ENCODE measurements around the gene GAS5.
A peak's percentile ranks its signal among the peaks of the same experiment; 100 is the strongest.
"Not testable (repeated sequence)": the region's sequence is repeated elsewhere in the genome, so short reads cannot be mapped to it uniquely, and the experiment has no call there.

The GAS5 gene

GRCh38 chr1:173867753-173868265, at the start of gene GAS5:
Gene GAS5, minus strand, starts transcription at chr1:173867989.
- DNase-seq, result peak; percentile 97

- DNase-seq, result no peak
Measured at GRCh38 chr1:173917149-173917548, 49.4 kb upstream of the GAS5 start, which contains the start of gene SERPINC1. Gene SERPINC1, minus strand, starts transcription at chr1:173917327. Its CDS starts 68 bp downstream, at chr1:173917259.

DNA sequence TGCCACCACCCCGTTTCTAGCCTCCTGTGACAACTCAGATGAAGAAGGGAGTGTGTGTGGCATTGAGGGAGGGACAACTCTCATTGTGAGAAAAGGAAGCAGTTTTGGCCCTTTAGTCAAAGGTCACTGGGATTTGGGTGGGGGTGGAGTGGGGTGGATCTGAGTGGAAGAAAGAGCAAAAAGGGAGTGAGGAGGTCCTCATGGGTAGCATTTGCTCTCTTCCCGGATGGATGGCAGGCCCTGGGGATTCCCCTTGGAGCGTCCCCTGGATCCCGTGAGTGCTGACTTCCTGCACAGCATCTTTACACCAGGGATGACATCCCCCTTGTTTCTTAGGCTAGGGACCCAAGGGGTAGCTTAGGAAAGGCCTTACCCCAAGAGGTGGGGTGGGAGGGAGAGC, 48.9 kb upstream of the GAS5 start:
- DNase-seq, result no peak

DNA sequence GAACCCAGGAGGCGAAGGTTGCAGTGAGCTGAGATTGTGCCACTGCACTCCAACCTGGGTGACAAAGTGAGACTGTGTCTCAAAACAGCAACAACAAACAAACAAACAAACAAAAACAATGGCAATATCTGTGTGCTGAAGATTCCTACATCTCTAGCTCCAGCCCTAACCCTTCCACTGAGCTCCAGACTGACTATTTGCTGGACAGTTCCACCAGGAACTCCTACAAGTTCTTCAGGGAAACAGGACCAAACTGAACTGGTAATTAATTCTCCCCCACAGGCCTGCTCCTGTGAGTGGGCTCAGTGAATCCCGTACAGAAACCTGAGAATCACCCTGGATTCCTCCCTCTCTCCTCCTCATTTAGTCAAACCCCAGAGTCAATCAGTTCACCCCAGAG, 47.8 kb upstream of the GAS5 start:
- no peak for DNase-seq

- no peak for DNase-seq
Measured at GRCh38 chr1:173914366-173914871, 46.6 kb upstream of the GAS5 start.

- no peak for DNase-seq
Measured at GRCh38 chr1:173913111-173913510, 45.3 kb upstream of the GAS5 start.

- DNase-seq, result no peak
Measured at GRCh38 chr1:173903827-173904531, 36.2 kb upstream of the GAS5 start.

GRCh38 chr1:173900992-173901391, 33.2 kb upstream of the GAS5 start:
- no peak for DNase-seq

GRCh38 chr1:173900427-173900826, 32.6 kb upstream of the GAS5 start:
- no peak for DNase-seq

DNA sequence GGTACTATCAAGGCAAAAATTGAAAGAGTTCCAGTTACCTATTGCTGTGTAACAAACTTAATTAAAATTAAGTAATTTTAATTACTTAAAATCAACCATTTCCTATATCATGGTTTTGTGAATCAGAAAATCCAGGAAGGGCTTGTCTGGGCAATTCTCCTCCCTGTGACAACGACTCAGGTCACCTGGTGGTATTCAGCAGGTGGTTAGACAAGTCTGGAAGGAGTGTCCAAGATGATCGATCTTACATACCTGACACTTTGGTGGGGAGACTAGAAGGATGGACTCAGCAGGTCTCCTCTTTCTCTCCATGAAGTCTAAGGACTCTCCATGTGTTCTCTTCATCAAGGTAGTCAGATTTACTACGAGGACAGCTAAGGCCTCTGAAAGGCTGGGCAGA, 26.4 kb upstream of the GAS5 start:
- DNase-seq, result no peak

DNA sequence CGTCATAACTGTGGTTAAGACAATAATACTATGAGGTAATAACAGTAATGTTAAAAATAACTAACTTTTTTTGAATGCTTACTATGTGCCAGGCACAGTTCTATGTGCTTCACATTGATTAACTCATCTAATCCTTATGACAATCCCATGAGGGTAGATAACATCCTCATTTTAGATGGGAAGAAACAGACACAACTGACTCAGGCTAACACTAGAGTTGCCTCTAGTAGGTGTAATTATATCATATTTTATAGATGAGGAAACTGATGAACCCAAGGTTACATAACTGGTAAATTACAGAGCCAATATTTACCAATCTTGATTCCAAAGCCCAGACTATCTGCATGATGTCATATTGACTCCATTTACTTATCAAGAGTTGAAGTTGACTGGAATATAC, 25.8 kb upstream of the GAS5 start:
- DNase-seq, result no peak

- DNase-seq, result no peak
Measured at GRCh38 chr1:173889885-173890284, 22.1 kb upstream of the GAS5 start.

DNA sequence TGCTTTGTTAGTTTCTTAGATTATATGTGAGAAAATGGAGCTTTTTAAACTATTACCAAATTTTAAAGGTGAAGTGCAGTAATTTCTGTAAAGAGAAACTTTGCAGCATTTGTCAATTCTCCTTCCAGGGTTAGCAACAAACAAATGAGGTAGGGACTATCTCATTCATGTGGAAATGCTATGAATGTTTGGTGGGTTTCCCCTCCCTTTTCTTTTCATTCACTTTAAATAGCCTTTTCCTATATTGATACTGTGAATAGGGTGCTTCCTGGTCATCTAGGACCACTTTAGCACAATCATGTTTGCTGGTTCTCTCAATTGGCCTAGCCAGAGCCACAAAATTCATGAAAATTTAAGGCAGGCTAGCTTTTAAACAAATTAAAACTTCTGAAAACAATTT, 21.0 kb upstream of the GAS5 start:
- no peak for DNase-seq

DNA sequence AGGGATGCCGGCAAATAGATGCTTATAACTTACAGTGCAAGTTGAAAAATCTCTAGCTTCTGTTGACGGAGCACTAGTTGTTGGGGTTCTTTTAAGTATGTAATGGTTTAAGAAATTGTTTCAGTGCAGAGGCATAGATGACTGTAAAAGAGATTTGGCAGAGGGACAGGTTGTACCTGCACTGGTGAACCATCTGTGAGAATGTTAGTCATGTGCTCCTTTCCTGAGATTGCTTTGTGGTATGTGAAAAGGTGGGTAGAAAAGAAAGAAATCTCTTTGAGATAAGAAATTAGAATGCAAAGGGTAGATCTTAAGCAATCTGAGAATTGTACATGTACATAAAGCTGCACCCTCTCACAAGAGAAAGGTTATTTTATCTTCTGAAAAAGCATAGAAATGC, 19.8 kb upstream of the GAS5 start:
- no peak for DNase-seq

DNA sequence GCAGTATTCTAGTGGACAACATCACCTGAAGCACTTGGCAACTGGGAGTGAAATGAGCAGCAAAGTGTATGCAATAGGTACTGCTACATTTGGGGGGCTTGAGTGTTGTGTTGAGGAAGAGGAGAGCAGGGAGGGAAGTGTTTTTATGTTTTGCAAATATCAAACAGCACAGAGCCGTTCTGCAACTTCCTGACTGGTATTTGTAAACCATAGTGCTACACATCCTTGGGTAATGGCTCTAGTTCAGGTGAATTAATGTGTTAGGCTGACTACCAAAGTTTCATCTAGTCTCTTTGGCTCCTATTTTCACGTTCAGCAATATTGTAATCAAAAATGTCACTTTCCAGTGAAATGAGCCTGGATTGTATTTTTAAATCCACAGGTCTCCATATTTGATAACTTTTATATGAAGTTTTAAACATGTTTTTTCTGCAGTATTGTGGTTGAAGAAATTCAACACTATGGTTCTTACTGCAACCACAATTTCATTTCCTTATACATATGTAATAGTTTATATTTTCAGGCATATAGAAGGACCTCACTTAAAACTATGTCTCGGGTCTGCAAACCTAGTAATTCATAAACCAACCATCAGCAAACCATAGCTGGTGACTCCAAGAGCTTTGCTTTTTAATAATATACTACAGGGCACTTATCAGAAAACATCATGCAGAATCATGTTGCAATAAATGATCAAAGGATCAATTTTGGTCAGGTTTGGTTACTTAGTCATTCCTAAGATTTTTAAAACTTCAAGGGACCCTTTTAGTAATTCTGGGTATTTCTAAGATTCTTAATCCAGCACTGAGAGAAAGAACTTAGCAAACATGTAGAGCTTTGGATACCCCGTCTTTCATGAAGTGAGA, 19.2 kb upstream of the GAS5 start:
- DNase-seq, result no peak

DNA sequence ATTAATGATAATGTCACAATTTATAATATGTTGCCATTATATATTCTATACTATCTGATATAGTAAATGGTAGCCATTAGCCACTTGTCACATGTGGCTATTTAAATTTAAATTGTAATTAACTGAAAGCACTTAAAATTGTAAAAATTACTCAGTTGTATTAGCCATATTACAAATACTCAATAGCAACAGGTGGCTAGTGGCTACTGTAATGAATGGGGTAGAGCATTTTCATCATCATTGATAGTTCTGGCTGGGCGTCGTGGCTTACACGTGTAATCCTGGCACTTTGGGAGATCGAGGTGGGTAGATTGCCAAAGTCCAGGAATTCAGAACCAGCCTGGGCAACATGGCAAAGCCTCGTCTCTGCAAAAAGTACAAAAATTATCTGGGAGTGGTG, 16.9 kb upstream of the GAS5 start:
- no peak for DNase-seq

- not testable (repeated sequence) for DNase-seq
Measured at GRCh38 chr1:173881117-173881516, 13.3 kb upstream of the GAS5 start.

- DNase-seq, result no peak
Measured at GRCh38 chr1:173878251-173878650, 10.5 kb upstream of the GAS5 start.

- no peak for DNase-seq
Measured at GRCh38 chr1:173876732-173877131, 8.9 kb upstream of the GAS5 start.

GRCh38 chr1:173871500-173871899, 3.7 kb upstream of the GAS5 start:
- no peak for DNase-seq

GRCh38 chr1:173871091-173871490, 3.3 kb upstream of the GAS5 start:
- DNase-seq, result no peak

- no peak for DNase-seq
Measured at GRCh38 chr1:173870252-173871075, 2.7 kb upstream of the GAS5 start.

- no peak for DNase-seq
Measured at GRCh38 chr1:173869021-173869359, 1.2 kb upstream of the GAS5 start.

Measured in activated T-cell treated with anti-CD3 and anti-CD28 coated beads, Interleukin-2, amount 50 U/mL, for 1 hour (primary cell).